HEK293 (cell line): ENCODE data around the gene PCYT1A.
"Not testable (repeated sequence)": the region's sequence is repeated elsewhere in the genome, so short reads cannot be mapped to it uniquely, and the experiment has no call there.

Experiments used
- CTCF ChIA-PET: fragments of 350-600 bp; formaldehyde crosslinking; extraction: SDS; loops from one replicate; lab custom pipeline; 2021; ENCODE audit warnings: antibody characterized with exemption; lab: Yijun Ruan, JAX
- POLR2A ChIA-PET: fragments of 300-600 bp; formaldehyde crosslinking; extraction: SDS; loops from one replicate; lab custom pipeline; 2020; ENCODE audit warnings: antibody characterized with exemption, inconsistent platforms; lab: Yijun Ruan, JAX
- H3K27ac ChIP-seq: fragments of 200-500 bp; sonication (Bioruptor generic); 2 replicates; pipeline ENCODE4 v1.5.1; 2014; ENCODE audit warnings: low read depth, low read length, control low read depth, inconsistent platforms; ENCODE audit errors: extremely low read depth
- H3K36me3 ChIP-seq, 2 experiments: fragments of 200-500 bp in 1 of 2; sonication (Bioruptor generic) in 1 of 2; 1 replicate in 1 of 2; 2 replicates in 1 of 2; pipeline ENCODE4 v1.5.1; 2014 to 2017; ENCODE audit warnings: inconsistent platforms in 2 of 2, low read length in 2 of 2; ENCODE audit not compliant: control insufficient read depth in 2 of 2, insufficient read depth in 1 of 2
- H3K4me1 ChIP-seq: fragments of 200-500 bp; sonication (Bioruptor generic); 2 replicates; pipeline ENCODE4 v1.5.1; 2014; ENCODE audit warnings: mild to moderate bottlenecking, low read length, inconsistent platforms; ENCODE audit not compliant: control insufficient read depth, insufficient read depth
- H3K4me3 ChIP-seq: 2 replicates; pipeline ENCODE4 v1.5.1; 2011; ENCODE audit warnings: low read depth, mild to moderate bottlenecking, control low read depth, low read length, moderate library complexity
- H3K9me3 ChIP-seq: fragments of 200-500 bp; sonication (Bioruptor generic); 2 replicates; pipeline ENCODE4 v1.5.1; 2014; ENCODE audit warnings: low read depth, low read length, inconsistent platforms; ENCODE audit not compliant: control insufficient read depth, insufficient read depth
- KLF1 ChIP-seq: fragments of 450-650 bp; formaldehyde crosslinking; IDR thresholded peaks from 2 replicates; pipeline ENCODE4 v1.5.1; 2016; ENCODE audit warnings: missing biosample characterization, missing genetic modification characterization
- TCF7L2 ChIP-seq: IDR thresholded peaks from 2 replicates; pipeline ENCODE4 v1.6.1; 2011; ENCODE audit warnings: low read depth, mild to moderate bottlenecking, inconsistent platforms, low read length, moderate library complexity, borderline replicate concordance
- YY1 ChIP-seq: fragments of 450-650 bp; formaldehyde crosslinking; IDR thresholded peaks from 2 replicates; pipeline ENCODE4 v1.5.1; 2018; ENCODE audit warnings: missing biosample characterization, missing genetic modification characterization
- ZBTB48 ChIP-seq: fragments of 450-650 bp; formaldehyde crosslinking; IDR thresholded peaks from 2 replicates; pipeline ENCODE4 v1.5.1; 2016; ENCODE audit warnings: missing biosample characterization, missing genetic modification characterization
- ZIC2 ChIP-seq: fragments of 450-650 bp; formaldehyde crosslinking; IDR thresholded peaks from 2 replicates; pipeline ENCODE4 v1.5.1; 2016; ENCODE audit warnings: missing biosample characterization, missing genetic modification characterization
- ZNF335 ChIP-seq: fragments of 450-650 bp; formaldehyde crosslinking; conservative IDR thresholded peaks from 2 replicates; pipeline ENCODE4 v1.5.1; 2016; ENCODE audit warnings: missing biosample characterization, missing genetic modification characterization
- ZNF48 ChIP-seq: fragments of 450-650 bp; formaldehyde crosslinking; IDR thresholded peaks from 2 replicates; pipeline ENCODE4 v1.5.1; 2016; ENCODE audit warnings: missing biosample characterization, missing genetic modification characterization
- ZNF596 ChIP-seq: fragments of 450-650 bp; IDR thresholded peaks from 2 replicates; pipeline ENCODE4 v1.5.0; 2018; ENCODE audit warnings: missing biosample characterization, mild to moderate bottlenecking, missing genetic modification characterization, moderate library complexity
- ZNF768 ChIP-seq: fragments of 450-650 bp; formaldehyde crosslinking; IDR thresholded peaks from 2 replicates; pipeline ENCODE4 v1.5.1; 2018; ENCODE audit warnings: missing biosample characterization, mild to moderate bottlenecking, missing genetic modification characterization
- ZNF830 ChIP-seq: fragments of 450-650 bp; IDR thresholded peaks from 2 replicates; pipeline ENCODE4 v1.5.0; 2018; ENCODE audit warnings: missing biosample characterization, missing genetic modification characterization, low read depth, mild to moderate bottlenecking, moderate library complexity
- TF ChIP-seq, protein P1 (sequence below): fragments of 450-650 bp; formaldehyde crosslinking; IDR thresholded peaks from 2 replicates; pipeline ENCODE4 v1.5.1; 2017; ENCODE audit warnings: missing biosample characterization, missing genetic modification characterization
- TF ChIP-seq, protein P2 (sequence below): fragments of 450-650 bp; formaldehyde crosslinking; IDR thresholded peaks from 2 replicates; pipeline ENCODE4 v1.5.1; 2016; ENCODE audit warnings: missing biosample characterization, missing genetic modification characterization
- TF ChIP-seq, protein P3 (sequence below): fragments of 450-650 bp; formaldehyde crosslinking; IDR thresholded peaks from 2 replicates; pipeline ENCODE4 v1.5.1; 2016; ENCODE audit warnings: missing biosample characterization, missing genetic modification characterization, borderline replicate concordance
- TF ChIP-seq, protein P4 (sequence below): fragments of 450-650 bp; formaldehyde crosslinking; IDR thresholded peaks from 2 replicates; pipeline ENCODE4 v1.5.1; 2016; ENCODE audit warnings: missing biosample characterization, missing genetic modification characterization
- TF ChIP-seq, protein P5 (sequence below): fragments of 450-650 bp; formaldehyde crosslinking; IDR thresholded peaks from 2 replicates; pipeline ENCODE4 v1.5.1; 2016; ENCODE audit warnings: missing biosample characterization, missing genetic modification characterization
- TF ChIP-seq, protein P6 (sequence below): IDR thresholded peaks from 2 replicates; pipeline ENCODE4 v1.6.1; 2011; ENCODE audit warnings: mild to moderate bottlenecking, low read depth, low read length, borderline replicate concordance
- TF ChIP-seq, protein P7 (sequence below): fragments of 450-650 bp; formaldehyde crosslinking; IDR thresholded peaks from 2 replicates; pipeline ENCODE4 v1.5.1; 2016; ENCODE audit warnings: missing biosample characterization, missing genetic modification characterization

Gene PCYT1A

DNA sequence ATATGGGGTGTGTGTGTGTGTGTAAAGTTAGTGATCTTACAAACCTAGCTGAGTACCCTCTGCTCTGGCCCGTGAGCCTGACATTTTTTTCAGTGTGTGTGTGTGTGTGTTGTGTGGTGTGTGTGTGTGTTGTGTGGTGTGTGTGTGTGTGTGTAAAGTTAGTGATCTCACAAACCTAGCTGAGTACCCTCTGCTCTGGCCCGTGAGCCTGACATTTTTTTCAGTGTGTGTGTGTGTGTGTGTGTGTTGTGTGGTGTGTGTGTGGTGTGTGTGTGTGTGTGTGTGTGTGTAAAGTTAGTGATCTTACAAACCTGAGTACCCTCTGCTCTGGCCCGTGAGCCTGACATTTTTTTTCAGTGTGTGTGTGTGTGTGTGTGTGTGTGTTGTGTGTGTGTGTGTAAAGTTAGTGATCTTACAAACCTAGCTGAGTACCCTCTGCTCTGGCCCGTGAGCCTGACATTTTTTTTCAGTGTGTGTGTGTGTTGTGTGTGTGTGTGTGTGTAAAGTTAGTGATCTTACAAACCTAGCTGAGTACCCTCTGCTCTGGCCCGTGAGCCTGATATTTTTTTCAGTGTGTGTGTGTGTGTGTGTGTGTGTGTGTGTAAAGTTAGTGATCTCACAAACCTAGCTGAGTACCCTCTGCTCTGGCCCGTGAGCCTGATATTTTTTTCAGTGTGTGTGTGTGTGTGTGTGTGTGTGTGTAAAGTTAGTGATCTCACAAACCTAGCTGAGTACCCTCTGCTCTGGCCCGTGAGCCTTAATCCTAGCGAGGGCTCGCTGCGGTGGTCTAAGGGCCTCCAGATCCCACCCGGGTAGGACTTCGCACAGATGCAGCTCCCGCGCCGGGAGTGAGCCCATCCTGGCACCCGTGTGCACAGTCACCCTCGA lies 29.5 kb upstream of the PCYT1A start:
- TF ChIP-seq, protein P1, sequence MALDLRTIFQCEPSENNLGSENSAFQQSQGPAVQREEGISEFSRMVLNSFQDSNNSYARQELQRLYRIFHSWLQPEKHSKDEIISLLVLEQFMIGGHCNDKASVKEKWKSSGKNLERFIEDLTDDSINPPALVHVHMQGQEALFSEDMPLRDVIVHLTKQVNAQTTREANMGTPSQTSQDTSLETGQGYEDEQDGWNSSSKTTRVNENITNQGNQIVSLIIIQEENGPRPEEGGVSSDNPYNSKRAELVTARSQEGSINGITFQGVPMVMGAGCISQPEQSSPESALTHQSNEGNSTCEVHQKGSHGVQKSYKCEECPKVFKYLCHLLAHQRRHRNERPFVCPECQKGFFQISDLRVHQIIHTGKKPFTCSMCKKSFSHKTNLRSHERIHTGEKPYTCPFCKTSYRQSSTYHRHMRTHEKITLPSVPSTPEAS = peak; percentile 95
- CTCF ChIA-PET = interaction anchor here (0.6 to 0.7 kb wide), 3 partner anchors 10 to 369 kb away, joined by 3 to 4 read pairs (median 3); no protein-coding TSS in a partner anchor

DNA sequence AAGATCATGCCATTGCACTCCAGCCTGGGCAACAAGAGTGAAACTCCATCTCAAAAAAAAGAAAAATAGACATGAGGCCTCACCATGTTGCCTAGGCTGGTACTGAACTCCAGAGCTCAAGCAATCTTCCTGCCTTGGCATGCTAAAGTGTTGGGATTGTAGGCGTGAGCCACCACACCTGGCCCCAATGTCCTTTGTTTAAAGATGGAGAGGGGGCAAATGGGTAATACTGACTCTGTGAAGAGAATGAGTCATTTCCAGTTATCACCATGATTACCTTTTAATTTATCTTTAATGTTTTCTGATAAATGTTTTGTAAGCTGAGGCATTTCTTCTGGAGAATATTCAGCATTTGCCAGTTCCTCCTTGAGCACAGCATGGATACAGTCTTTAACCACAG lies 28.3 kb upstream of the PCYT1A start:
- Histone ChIP-seq H3K4me1 (no peaks in the 10 kb centered on the region), H3K36me3 (peaks cover 0 to 8% of the 10 kb centered on the region in 2 experiments; a peak in 2 of 3 replicates), H3K9me3 (no peaks in the 10 kb centered on the region), H3K4me3 (no peak overlapping the region), H3K27ac (no peak overlapping the region)
- ChIA-PET POLR2A (no interaction called here), CTCF (no interaction called here)
- TF ChIP-seq KLF1 (tag by site-specific recombination) = no peak
- no peak for TF ChIP-seq ZNF768 (tag by site-specific recombination)
- no peak for TF ChIP-seq YY1
- TF ChIP-seq, protein P2, sequence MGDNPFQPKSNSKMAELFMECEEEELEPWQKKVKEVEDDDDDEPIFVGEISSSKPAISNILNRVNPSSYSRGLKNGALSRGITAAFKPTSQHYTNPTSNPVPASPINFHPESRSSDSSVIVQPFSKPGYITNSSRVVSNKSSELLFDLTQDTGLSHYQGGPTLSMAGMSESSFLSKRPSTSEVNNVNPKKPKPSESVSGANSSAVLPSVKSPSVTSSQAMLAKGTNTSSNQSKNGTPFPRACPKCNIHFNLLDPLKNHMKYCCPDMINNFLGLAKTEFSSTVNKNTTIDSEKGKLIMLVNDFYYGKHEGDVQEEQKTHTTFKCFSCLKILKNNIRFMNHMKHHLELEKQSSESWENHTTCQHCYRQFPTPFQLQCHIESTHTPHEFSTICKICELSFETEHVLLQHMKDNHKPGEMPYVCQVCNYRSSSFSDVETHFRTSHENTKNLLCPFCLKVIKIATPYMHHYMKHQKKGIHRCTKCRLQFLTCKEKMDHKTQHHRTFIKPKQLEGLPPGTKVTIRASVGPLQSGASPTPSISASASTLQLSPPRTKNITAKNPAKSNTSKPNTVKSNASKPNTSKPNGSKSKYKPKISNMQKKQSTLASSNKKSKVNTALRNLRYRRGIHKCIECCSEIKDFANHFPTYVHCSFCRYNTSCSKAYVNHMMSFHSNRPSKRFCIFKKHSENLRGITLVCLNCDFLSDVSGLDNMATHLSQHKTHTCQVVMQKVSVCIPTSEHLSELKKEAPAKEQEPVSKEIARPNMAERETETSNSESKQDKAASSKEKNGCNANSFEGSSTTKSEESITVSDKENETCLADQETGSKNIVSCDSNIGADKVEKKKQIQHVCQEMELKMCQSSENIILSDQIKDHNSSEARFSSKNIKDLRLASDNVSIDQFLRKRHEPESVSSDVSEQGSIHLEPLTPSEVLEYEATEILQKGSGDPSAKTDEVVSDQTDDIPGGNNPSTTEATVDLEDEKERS (tag by site-specific recombination) = no peak
- no peak for TF ChIP-seq ZNF48
- TF ChIP-seq ZNF335 (tag by site-specific recombination) = no peak
- TF ChIP-seq, protein P3, sequence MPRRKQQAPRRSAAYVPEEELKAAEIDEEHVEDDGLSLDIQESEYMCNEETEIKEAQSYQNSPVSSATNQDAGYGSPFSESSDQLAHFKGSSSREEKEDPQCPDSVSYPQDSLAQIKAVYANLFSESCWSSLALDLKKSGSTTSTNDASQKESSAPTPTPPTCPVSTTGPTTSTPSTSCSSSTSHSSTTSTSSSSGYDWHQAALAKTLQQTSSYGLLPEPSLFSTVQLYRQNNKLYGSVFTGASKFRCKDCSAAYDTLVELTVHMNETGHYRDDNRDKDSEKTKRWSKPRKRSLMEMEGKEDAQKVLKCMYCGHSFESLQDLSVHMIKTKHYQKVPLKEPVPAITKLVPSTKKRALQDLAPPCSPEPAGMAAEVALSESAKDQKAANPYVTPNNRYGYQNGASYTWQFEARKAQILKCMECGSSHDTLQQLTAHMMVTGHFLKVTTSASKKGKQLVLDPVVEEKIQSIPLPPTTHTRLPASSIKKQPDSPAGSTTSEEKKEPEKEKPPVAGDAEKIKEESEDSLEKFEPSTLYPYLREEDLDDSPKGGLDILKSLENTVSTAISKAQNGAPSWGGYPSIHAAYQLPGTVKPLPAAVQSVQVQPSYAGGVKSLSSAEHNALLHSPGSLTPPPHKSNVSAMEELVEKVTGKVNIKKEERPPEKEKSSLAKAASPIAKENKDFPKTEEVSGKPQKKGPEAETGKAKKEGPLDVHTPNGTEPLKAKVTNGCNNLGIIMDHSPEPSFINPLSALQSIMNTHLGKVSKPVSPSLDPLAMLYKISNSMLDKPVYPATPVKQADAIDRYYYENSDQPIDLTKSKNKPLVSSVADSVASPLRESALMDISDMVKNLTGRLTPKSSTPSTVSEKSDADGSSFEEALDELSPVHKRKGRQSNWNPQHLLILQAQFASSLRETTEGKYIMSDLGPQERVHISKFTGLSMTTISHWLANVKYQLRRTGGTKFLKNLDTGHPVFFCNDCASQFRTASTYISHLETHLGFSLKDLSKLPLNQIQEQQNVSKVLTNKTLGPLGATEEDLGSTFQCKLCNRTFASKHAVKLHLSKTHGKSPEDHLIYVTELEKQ (tag by site-specific recombination) = no peak
- TF ChIP-seq, protein P4, sequence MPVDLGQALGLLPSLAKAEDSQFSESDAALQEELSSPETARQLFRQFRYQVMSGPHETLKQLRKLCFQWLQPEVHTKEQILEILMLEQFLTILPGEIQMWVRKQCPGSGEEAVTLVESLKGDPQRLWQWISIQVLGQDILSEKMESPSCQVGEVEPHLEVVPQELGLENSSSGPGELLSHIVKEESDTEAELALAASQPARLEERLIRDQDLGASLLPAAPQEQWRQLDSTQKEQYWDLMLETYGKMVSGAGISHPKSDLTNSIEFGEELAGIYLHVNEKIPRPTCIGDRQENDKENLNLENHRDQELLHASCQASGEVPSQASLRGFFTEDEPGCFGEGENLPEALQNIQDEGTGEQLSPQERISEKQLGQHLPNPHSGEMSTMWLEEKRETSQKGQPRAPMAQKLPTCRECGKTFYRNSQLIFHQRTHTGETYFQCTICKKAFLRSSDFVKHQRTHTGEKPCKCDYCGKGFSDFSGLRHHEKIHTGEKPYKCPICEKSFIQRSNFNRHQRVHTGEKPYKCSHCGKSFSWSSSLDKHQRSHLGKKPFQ (tag by site-specific recombination) = no peak
- no peak for TF ChIP-seq ZNF830
- TF ChIP-seq, protein P5, sequence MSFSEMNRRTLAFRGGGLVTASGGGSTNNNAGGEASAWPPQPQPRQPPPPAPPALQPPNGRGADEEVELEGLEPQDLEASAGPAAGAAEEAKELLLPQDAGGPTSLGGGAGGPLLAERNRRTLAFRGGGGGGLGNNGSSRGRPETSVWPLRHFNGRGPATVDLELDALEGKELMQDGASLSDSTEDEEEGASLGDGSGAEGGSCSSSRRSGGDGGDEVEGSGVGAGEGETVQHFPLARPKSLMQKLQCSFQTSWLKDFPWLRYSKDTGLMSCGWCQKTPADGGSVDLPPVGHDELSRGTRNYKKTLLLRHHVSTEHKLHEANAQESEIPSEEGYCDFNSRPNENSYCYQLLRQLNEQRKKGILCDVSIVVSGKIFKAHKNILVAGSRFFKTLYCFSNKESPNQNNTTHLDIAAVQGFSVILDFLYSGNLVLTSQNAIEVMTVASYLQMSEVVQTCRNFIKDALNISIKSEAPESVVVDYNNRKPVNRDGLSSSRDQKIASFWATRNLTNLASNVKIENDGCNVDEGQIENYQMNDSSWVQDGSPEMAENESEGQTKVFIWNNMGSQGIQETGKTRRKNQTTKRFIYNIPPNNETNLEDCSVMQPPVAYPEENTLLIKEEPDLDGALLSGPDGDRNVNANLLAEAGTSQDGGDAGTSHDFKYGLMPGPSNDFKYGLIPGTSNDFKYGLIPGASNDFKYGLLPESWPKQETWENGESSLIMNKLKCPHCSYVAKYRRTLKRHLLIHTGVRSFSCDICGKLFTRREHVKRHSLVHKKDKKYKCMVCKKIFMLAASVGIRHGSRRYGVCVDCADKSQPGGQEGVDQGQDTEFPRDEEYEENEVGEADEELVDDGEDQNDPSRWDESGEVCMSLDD (tag by site-specific recombination) = no peak
- TF ChIP-seq, protein P6, sequence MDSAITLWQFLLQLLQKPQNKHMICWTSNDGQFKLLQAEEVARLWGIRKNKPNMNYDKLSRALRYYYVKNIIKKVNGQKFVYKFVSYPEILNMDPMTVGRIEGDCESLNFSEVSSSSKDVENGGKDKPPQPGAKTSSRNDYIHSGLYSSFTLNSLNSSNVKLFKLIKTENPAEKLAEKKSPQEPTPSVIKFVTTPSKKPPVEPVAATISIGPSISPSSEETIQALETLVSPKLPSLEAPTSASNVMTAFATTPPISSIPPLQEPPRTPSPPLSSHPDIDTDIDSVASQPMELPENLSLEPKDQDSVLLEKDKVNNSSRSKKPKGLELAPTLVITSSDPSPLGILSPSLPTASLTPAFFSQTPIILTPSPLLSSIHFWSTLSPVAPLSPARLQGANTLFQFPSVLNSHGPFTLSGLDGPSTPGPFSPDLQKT = no peak
- TF ChIP-seq ZBTB48 (tag by site-specific recombination) = no peak
- TF ChIP-seq, protein P7, sequence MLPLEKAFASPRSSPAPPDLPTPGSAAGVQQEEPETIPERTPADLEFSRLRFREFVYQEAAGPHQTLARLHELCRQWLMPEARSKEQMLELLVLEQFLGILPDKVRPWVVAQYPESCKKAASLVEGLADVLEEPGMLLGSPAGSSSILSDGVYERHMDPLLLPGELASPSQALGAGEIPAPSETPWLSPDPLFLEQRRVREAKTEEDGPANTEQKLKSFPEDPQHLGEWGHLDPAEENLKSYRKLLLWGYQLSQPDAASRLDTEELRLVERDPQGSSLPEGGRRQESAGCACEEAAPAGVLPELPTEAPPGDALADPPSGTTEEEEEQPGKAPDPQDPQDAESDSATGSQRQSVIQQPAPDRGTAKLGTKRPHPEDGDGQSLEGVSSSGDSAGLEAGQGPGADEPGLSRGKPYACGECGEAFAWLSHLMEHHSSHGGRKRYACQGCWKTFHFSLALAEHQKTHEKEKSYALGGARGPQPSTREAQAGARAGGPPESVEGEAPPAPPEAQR (tag by site-specific recombination) = no peak
- no peak for TF ChIP-seq ZNF596 (tag by site-specific recombination)
- TF ChIP-seq TCF7L2 = no peak
- no peak for TF ChIP-seq ZIC2 (tag by site-specific recombination)

More for the DNA sequence above, 29.5 kb upstream of the PCYT1A start:
- peak overlapping the region; percentile 80 for H3K27ac ChIP-seq
- H3K36me3 ChIP-seq, H3K9me3 ChIP-seq, H3K4me1 ChIP-seq: not testable (repeated sequence)
- peak overlapping the region; percentile 96 for H3K4me3 ChIP-seq
- POLR2A ChIA-PET = interaction anchor here (0.8 to 1.2 kb wide), 4 partner anchors 10 to 116 kb away, joined by 3 to 5 read pairs (median 4); partner anchors contain the start of genes PCYT1A and UBXN7
